Breast epithelium (tissue), 3 donors: ENCODE data around the gene RGS3.

Experiments
- CTCF ChIP-seq, 3 donors: fragments of 450-650 bp; IDR thresholded peaks; one replicate each; pipeline ENCODE4 v1.5.1; 2016 to 2017; ENCODE audit warnings: antibody characterized with exemption in 3 of 3, mild to moderate bottlenecking in 3 of 3, moderate library complexity in 3 of 3
- POLR2A ChIP-seq: fragments of 450-650 bp; IDR thresholded peaks from one replicate; pipeline ENCODE4 v1.6.1; 2016; ENCODE audit warnings: antibody characterized with exemption, mild to moderate bottlenecking, moderate library complexity

DNA sequence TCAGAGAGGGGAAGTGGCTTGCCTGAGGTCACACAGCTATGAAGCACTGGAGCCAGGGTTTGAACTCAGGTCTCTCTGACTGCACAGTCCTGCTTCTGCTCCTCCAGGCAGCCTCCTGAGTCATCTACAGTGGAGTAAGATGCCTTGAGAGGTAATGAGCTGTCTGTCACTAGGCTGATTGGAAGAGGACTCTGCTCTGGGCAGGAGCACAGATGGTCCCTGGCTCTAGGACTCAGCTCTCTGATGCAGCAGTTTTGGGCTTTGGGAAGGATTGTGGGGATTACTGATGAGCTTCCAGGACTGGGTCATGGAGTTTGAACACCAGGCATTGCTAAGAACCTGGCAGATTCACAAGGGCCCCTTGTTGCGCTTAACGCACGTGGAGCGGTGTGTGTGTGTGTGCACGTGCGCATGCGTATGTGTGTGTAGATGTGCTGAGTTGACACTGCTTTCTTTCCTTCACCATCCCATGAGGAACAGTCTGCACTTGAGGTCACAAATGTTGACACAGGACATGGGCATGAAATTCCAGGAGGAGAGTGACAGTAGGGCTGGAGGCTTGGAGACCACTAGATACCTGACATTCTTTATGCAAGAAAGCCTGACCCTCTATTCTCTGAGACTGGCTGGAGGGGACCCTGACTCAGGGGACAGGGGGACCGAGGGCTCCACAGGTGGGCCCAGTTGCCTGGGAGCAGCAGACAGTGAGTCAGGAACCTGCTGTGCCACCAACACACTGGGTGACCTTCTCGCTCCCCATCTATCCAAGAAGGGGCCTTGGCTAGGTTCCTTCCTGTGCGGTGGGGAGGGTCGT is 170.5 kb downstream of the RGS3 start:
- no peak for TF ChIP-seq POLR2A
- TF ChIP-seq CTCF (IDR thresholded peaks at IDR 0.05): no peak
